DMS153 treated with DMSO at 0.1 percent for 48 hours (cell line): Measurements from ENCODE around the gene PDE8A.
"Not testable (repeated sequence)": the region's sequence is repeated elsewhere in the genome, so short reads cannot be mapped to it uniquely, and the experiment has no call there.

ENCODE experiments used
- DNase-seq: peaks from one replicate; lab custom pipeline; 2025; ENCODE audit not compliant: unreplicated experiment; lab: John Stamatoyannopoulos, UW

The PDE8A gene

DNA sequence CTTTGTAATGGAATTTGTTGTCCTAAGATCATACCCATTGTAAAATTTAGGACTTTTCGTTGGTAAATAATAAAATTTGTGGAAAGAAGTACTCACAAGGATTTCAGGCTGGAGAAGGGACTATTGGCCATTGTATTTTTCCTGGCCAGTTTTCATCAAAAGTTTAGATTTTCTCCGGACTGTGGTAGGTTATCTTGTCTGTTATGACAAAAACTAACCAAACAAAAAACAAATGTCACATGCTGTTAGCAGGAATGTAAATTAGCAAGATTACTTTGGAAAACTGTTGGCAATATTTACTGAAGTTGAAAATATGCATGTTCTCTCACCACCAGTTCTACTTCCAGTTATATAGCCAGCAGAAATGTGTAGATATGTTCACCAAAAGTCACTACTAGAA is 27.8 kb downstream of the PDE8A start:
- DNase-seq, result no peak

DNA sequence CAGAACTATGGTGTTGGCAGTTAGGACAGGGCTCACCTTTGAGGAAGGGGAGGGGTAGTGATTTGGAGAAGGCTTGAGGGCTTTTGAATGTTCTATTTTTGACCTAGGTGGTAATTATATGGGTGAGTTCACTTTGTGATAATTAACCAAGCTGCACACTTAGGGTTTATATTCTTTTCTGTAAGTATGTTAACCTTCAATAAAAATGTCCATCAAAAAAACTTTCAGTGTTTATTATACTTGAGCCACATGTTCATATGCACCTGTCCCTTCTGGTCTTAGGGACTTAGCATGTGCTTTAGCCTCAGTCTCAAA is 28.4 kb downstream of the PDE8A start:
- no peak for DNase-seq

- peak; percentile 20 for DNase-seq
Measured at GRCh38 chr15:85010386-85011159, 28.9 kb downstream of the PDE8A start.

- no peak for DNase-seq
Measured at GRCh38 chr15:85011160-85011571, 29.5 kb downstream of the PDE8A start.

DNA sequence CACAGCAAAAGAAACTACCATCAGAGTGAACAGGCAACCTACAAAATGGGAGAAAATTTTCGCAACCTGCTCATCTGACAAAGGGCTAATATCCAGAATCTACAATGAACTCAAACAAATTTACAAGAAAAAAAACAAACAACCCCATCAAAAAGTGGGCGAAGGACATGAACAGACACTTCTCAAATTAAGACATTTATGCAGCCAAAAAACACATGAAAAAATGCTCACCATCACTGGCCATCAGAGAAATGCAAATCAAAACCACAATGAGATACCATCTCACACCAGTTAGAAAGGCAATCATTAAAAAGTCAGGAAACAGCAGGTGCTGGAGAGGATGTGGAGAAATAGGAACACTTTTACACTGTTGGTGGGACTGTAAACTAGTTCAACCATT is 30.1 kb downstream of the PDE8A start:
- DNase-seq, result not testable (repeated sequence)

DNA sequence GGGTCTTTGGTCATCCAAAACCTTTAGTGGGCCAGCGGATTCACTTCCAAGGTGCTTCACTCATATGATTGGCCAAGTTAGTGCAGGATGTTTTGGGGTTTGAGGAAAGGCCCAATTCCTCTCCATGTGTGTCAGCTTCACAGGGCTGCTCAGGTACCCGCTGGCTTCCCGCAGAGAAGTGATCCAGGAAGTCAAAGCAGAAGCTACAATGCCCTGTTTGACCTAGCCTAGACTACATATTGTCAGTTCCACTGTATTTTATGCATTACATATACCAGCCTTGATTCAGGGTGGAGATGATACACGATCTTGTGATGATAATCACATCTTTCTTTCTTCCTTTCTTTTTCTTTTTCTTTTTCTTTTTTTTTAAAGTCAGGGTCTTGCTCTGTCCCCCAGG is 32.1 kb downstream of the PDE8A start:
- no peak for DNase-seq

DNA sequence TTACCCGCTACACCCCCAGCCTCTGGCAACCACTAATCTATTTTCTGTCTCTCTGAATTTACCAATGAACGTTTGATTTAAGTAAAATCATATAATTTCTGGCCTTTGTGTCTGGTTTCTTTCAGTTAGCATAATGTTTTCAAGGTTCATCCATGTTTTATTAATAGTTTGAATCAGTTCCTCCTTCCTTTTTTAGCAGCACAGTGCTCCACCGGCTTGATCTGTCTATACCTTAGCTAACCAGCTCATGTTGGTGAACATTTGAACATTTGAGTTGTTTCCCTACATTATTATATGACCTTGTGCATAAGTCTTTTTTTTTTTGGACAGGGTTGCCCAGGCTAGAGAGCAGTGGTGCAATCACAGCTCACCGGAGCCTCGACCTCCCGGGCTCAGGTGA is 33.3 kb downstream of the PDE8A start:
- no peak for DNase-seq

GRCh38 chr15:85016275-85016674 is 34.6 kb downstream of the PDE8A start:
- DNase-seq, result no peak

GRCh38 chr15:85019815-85020590 is 38.3 kb downstream of the PDE8A start:
- no peak for DNase-seq

- DNase-seq, result no peak
Measured at GRCh38 chr15:85021409-85021808, 39.8 kb downstream of the PDE8A start.

DNA sequence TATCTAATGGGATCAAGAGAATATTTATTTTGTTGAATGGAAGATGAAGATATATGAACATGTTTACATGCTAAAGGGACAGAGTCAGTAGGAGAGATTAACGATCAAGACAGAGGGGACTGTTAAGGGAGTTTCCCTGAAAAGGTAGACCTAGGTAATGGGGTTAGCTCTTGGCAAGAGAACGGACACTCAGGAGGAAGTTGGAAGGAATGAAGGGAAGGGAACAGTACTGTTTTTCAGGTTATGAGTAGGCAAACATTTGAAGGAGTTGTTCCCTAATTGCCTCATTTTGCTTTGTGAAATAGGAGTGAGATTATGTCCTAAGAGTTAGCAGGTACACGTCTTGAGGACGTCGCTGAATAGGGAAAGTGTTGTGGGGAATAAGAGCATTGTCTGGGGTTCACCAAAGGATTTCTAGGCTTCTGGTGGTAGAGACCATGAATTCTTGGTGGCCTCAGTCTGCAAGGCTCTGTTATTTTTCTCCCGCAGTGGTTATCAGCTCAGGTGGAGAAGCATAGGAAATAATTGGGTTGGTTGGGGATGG is 41.3 kb downstream of the PDE8A start:
- DNase-seq, result no peak

DNA sequence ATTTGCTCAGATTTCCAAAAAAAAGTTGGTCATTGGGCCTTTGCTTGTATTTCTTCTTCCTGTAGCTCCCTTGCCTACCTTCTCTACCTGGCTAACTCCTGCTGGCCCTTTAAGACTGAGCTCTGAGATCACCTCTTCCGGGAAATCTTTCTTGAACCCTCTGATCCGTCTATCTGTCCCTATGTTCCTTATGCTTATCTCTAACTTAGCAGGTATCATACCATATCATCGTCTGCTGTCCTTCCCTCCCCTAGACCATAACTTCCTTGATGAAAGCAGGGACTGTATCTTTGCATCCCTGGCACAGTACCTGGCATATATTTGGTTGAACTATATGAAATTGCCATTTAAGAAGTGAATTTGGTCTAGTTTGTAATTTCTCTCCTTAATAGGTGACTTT is 42.3 kb downstream of the PDE8A start:
- no peak for DNase-seq

GRCh38 chr15:85024509-85025336 is 43.1 kb downstream of the PDE8A start:
- DNase-seq, result no peak

- DNase-seq, result no peak
Measured at GRCh38 chr15:85025516-85026251, 44.0 kb downstream of the PDE8A start.

DNA sequence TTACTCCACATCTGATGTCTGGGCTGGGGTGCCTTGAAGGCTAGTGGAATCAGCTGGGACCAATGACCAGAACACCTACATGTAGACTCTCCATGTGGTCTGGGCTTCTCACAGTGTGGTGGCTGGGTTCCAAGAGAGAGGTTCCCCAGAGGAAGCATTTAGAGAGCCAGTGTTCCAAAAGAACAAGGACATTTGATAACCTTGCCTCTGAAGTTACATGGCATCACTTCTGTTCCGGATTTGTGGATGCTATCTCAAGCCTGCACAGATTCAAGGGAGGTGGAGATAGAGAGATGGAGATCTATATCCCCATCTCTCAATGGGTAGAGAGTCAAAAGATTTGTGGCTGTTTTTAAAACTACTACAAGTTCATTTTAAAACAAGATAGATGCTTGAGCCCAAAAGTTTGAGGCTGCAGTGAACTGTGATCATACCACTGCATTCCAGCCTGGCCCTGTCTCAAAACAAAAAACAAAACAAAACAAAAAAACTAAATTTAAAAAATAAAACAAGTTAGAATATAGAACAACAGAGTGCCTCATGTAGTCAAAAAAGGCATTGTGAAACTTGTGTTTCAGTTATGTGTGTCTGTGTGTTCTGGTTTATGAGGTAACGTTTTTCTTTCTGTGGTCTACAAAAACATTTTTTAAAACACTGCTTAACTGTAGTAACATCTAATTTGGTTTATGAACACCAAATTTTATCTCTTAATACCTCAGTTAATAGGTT is 44.8 kb downstream of the PDE8A start:
- no peak for DNase-seq

GRCh38 chr15:85027033-85027380 is 45.4 kb downstream of the PDE8A start:
- DNase-seq, result no peak

- no peak for DNase-seq
Measured at GRCh38 chr15:85027421-85027820, 45.8 kb downstream of the PDE8A start.

- no peak for DNase-seq
Measured at GRCh38 chr15:85028416-85028815, 46.8 kb downstream of the PDE8A start.

GRCh38 chr15:85029221-85029620 is 47.6 kb downstream of the PDE8A start:
- DNase-seq, result no peak

DNA sequence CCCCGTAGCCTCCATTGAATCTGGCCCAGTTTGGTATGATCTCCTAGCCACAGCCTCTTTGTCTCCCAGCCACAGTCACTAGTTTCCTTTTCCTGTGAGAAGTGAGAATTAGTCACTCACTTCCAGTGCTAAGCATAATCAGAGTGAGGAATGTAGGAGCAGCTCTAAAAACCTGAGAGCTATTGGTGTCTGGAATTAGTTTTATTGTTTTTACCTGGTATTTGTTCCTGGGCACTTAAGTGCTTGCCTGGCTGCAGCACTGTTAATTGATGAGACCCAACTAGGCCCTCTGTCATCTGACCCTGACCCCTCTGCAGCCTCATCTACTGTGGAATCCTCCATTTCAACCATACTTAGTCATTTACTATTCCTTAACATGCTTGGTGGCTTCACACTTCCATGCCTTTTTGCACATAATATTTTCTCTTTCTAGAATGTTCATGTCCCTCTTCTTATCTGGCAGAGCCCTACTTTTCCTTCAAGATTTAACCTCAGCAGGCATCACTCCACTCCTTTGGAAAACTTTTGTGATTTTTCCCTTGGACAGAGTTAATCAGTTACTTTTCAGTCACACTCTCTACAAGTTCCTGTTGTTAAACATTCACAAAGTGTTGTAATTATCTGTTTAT is 48.8 kb downstream of the PDE8A start:
- no peak for DNase-seq
